ENCODE measurements around the gene GUCD1.
"Not testable (repeated sequence)": the region's sequence is repeated elsewhere in the genome, so short reads cannot be mapped to it uniquely, and the experiment has no call there.

Gene GUCD1

DNA sequence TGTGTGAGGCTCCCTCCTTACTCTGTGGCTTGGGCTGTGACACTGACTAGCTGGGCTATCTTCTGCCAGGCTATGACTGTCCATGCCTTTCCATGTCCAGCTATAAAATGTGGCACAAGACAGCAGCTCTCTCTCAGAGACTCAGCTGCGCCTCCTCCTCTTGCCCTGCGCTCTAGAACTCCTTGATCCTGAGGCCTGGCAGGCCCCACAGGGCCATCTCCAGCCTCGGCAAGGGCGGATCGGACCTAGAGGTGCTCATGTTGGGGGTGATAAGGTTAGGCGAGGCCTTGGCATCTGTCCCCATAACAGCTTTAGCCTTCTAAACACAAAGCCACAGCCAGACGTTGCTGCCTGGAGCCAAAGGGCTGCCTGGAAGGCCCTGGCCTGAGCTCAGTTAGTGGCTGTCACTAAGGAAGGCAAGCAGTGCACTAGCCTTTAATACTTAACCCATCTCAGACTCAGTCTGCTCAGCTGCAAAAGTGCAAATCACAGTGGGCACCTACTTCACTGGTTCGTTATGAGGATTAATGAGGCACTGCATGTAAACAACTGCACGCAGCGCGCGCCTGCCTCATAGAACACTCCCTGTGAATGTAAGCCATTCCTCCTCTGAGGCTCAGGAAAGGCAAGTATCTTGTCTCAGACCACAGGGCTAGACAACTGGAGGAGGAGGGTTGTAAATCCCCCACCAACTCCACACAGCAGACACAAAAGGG is 1.2 kb downstream of the GUCD1 start:
- peak; percentile 86 for FAIRE-seq
- TF ChIP-seq TAF1 (IDR thresholded peaks at IDR 0.05; ENCODE audit: borderline replicate concordance, low read depth, low read length) (no peak), POLR2A (IDR thresholded peaks at IDR 0.05; ENCODE audit: low read depth, low read length) (no peak), POLR2AphosphoS5 (IDR thresholded peaks at IDR 0.05; ENCODE audit: low read depth, low read length) (no peak)
- no peak for DNase-seq (ENCODE audit: insufficient read length)

DNA sequence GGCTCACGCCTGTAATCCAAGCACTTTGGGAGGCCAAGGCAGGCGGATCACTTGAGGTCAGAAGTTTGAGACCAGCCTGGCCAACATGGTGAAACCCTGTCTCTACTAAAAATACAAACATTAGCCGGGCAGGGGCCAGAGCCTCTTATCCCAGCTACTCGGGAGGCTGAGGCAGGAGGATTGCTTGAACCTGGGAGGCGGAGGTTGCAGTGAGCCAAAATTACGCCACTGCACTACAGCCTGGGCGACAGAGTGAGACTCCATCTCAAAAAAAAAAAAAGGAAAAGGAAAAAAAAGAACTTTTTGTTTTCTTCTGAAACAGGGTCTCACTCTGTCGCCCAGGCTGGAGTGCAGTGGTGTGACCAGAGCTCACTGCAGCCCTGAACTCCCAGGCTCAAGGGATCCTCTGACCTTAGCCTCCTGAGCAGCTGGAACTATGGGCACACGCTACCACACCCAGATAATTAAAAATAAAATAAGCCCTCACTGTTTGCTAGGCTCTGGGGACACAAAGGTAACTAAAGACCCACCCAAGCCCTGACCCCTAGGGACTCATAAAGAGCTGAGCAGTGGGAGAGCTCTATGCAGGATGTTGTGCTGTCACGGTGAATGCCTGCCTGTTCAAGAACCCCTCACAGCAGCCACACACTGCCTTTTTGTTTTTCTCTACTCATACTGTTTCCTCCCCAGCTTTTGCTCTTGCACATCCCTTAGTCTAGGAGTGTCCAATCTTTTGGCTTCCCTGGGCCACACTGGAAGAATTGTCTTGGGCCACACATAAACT is 2.2 kb downstream of the GUCD1 start:
- not testable (repeated sequence) for DNase-seq (ENCODE audit: insufficient read length); FAIRE-seq

DNA sequence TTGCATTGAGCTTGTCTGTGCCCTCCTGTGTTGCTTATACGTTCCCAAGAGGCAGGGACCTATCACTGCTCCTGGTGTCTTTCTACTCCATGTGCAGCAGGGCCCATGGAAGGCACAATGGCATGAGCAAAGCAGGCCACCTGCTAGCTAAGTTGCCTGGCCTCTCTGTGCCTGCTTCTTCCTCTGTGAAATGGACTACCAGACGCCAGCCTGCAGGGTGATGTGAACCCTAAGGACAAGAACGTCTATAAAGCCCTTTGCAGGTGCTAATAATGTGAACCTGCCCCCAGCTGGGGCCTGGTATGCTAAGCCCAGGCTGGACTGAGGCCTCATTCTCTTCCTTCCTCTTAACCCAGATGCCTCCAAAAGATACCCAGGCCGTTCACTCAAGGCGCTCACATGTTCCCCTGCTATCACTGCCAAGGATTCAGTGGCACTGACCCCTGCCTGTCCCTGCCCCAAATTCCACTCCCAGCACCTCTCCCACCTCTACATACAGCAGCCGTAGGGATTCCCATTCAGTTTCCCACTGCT is 4.0 kb downstream of the GUCD1 start:
- TF ChIP-seq POLR2A (IDR thresholded peaks at IDR 0.05; ENCODE audit: low read depth, low read length) (no peak), TAF1 (IDR thresholded peaks at IDR 0.05; ENCODE audit: borderline replicate concordance, low read depth, low read length) (no peak), POLR2AphosphoS5 (IDR thresholded peaks at IDR 0.05; ENCODE audit: low read depth, low read length) (no peak)
- DNase-seq (ENCODE audit: insufficient read length) (no peak), FAIRE-seq (no peak)

DNA sequence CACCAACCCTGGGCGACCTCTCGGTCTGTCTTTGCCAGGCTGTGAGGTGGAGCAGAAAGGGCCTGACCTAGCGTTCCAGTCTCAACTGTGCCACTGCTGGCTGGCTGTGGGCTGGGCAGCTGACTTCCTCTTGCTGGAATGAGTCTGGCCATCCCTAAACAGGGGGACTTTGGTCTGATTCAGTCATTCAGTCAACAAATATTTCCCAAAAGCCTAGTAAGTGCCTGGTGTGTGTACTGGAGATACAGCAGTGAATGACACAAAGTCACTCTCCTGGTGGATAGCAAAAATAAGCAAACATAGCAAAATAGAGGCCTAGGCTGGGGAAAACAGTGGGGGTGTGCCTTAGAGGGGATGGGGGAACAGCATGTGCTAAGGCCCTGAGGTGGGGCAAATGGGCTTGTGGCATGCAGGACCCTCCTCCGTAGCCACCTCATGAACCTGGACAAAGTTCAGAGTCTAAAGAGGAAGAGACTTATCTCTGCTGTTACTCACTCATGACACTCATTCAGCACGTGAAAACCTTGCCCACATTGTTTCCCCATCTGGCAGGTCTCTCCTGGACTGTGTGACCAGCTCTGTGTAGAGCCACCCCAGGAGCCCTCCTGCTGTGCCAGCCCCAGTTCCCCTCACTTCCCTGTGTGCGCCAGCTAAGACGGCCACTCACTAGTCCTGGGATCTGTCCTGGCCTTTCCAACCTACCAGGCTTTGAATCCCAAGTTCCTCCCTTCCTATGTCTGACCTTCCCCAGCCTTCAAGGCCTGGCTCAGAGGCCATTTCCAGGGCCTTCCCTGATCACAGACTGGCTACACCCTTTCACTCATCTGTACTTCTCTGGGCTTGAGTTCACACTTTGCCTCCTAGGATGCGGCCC is 4.7 kb downstream of the GUCD1 start:
- DNase-seq (ENCODE audit: insufficient read length) (no peak), FAIRE-seq (no peak)
- TF ChIP-seq POLR2A (IDR thresholded peaks at IDR 0.05; ENCODE audit: low read depth, low read length) = no peak
- TF ChIP-seq POLR2AphosphoS5 (IDR thresholded peaks at IDR 0.05; ENCODE audit: low read depth, low read length) = no peak
- TF ChIP-seq TAF1 (IDR thresholded peaks at IDR 0.05; ENCODE audit: borderline replicate concordance, low read depth, low read length) = no peak

GRCh38 chr22:24548812-24549211 is 6.1 kb downstream of the GUCD1 start:
- FAIRE-seq = no peak
- TF ChIP-seq POLR2AphosphoS5 (IDR thresholded peaks at IDR 0.05; ENCODE audit: low read depth, low read length) (no peak), POLR2A (IDR thresholded peaks at IDR 0.05; ENCODE audit: low read depth, low read length) (peak; percentile 39; the same call in 1 of the 2 replicates)
- DNase-seq (ENCODE audit: insufficient read length) = no peak

- DNase-seq (ENCODE audit: insufficient read length) (no peak), FAIRE-seq (no peak)
- TF ChIP-seq POLR2A (IDR thresholded peaks at IDR 0.05; ENCODE audit: low read depth, low read length) (no peak), POLR2AphosphoS5 (IDR thresholded peaks at IDR 0.05; ENCODE audit: low read depth, low read length) (peak; percentile 13; the same call in 1 of the 2 replicates)
These were observed 11.2 kb downstream of the GUCD1 start for GRCh38 chr22:24543679-24544243.

DNA sequence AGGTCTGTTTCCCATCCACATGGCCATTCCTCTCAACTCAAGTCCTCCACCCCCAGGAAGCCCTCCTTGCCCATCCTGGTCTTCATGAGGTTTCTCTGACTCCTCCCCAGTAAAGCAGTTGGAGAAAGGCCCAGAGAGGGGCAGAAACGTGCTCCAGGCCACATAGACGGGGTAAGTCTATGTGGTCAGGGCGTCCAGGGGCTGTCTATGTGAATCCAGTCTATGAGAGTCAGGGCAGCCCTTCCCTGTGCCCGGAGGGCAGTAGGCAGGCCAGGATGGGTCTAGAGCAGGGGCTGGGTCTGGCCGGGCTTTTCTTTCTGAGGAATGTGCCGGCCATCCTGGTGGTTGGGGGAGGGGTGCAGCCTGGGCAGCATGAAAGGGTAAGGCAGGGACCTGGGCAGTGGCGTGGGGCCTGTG is 11.7 kb downstream of the GUCD1 start:
- DNase-seq (ENCODE audit: insufficient read length) = no peak
- no peak for FAIRE-seq
- no peak for TF ChIP-seq POLR2A (IDR thresholded peaks at IDR 0.05; ENCODE audit: low read depth, low read length)
- TF ChIP-seq POLR2AphosphoS5 (IDR thresholded peaks at IDR 0.05; ENCODE audit: low read depth, low read length) = 0 out of 2 replicates have a peak, but pooled peaks have one; percentile 3
- TF ChIP-seq TAF1 (IDR thresholded peaks at IDR 0.05; ENCODE audit: borderline replicate concordance, low read depth, low read length) = no peak

GRCh38 chr22:24542641-24543040 is 12.3 kb downstream of the GUCD1 start:
- DNase-seq (ENCODE audit: insufficient read length) = no peak
- TF ChIP-seq POLR2A (IDR thresholded peaks at IDR 0.05; ENCODE audit: low read depth, low read length) = no peak
- TF ChIP-seq POLR2AphosphoS5 (IDR thresholded peaks at IDR 0.05; ENCODE audit: low read depth, low read length) = no peak
- no peak for TF ChIP-seq TAF1 (IDR thresholded peaks at IDR 0.05; ENCODE audit: borderline replicate concordance, low read depth, low read length)
- no peak for FAIRE-seq

DNA sequence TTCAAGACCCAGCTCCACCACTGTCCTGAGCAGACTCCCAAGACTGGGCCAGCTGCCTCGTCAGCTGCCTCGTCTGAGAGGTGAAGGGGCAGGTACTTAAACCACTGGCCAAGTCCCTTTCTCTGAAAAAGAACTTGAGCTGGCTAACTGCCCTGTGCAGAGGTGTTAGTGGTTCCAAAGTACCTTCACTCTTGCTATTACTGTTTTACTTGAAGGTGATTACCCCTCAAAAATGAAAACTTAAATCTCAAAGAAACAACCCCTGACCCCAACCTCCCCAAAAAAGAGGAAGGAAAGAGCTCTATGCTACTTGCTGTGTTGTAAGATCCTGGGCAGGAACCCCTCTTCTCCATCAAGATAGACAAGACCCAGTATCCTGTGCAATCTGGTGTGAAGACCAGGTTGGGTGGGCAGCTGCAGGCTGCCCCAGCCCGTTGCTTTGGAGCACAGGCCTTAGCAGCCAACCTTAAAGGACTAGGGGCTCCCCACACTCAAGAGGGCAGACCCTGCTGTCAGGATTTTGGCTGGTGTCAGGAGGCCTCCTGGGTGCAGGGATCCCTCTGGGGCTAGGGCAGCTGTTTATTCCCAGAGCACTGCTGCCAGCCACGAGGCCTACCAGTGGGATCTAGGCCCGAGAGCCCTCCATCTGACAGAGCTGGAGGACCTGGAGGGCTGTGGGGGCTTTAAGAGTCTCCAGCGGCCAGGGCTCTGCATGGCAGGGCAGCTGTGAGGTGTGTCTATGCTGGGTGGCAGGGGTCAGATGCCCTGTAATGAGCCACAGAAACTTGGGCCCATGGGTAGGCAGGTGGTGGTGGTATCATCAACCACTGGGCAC is 13.0 kb downstream of the GUCD1 start:
- FAIRE-seq (no peak), DNase-seq (ENCODE audit: insufficient read length) (no peak)
- TF ChIP-seq TAF1 (IDR thresholded peaks at IDR 0.05; ENCODE audit: borderline replicate concordance, low read depth, low read length) (no peak), POLR2AphosphoS5 (IDR thresholded peaks at IDR 0.05; ENCODE audit: low read depth, low read length) (no peak), POLR2A (IDR thresholded peaks at IDR 0.05; ENCODE audit: low read depth, low read length) (no peak)

- TF ChIP-seq POLR2AphosphoS5 (IDR thresholded peaks at IDR 0.05; ENCODE audit: low read depth, low read length) (no peak), POLR2A (IDR thresholded peaks at IDR 0.05; ENCODE audit: low read depth, low read length) (no peak), TAF1 (IDR thresholded peaks at IDR 0.05; ENCODE audit: borderline replicate concordance, low read depth, low read length) (no peak)
- FAIRE-seq (no peak), DNase-seq (ENCODE audit: insufficient read length) (no peak)
These were observed 14.5 kb downstream of the GUCD1 start for GRCh38 chr22:24540470-24540869.
